GM12878 (cell line): ENCODE data around the gene CEACAM21. TPM values are rescaled to one million over a fixed set of nuclear protein-coding genes. Genes with fewer than 3 reads are reported as not detected.
A peak's percentile ranks its signal among the peaks of the same experiment; 100 is the strongest.

Source experiments
- CBX3 ChIP-seq: fragments of 200-600 bp; sonication (generic); IDR thresholded peaks from 2 replicates; pipeline ENCODE4 v1.6.1; 2016; ENCODE audit warnings: low read depth, borderline replicate concordance
- CHD2 ChIP-seq: IDR thresholded peaks from 2 replicates; pipeline ENCODE4 v1.6.1; 2011; ENCODE audit warnings: low read depth, low read length, improper control_type of control experiment, borderline replicate concordance
- DPF2 ChIP-seq: fragments of 450-650 bp; IDR thresholded peaks from 2 replicates; pipeline ENCODE4 v1.6.1; 2017; ENCODE audit warnings: mild to moderate bottlenecking
- FOXM1 ChIP-seq: IDR thresholded peaks from 2 replicates; pipeline ENCODE4 v1.6.1; 2012; ENCODE audit warnings: low read depth, mild to moderate bottlenecking, inconsistent platforms, low read length, moderate library complexity
- GABPA ChIP-seq: IDR thresholded peaks from 2 replicates; pipeline ENCODE4 v1.6.1; 2014; ENCODE audit warnings: antibody characterized with exemption, low read depth, mild to moderate bottlenecking, inconsistent platforms
- HCFC1 ChIP-seq: fragments of 150-350 bp; IDR thresholded peaks from 2 replicates; pipeline ENCODE4 v1.6.1; 2014; ENCODE audit warnings: low read length
- IKZF1 ChIP-seq: fragments of 450-650 bp; conservative IDR thresholded peaks from 2 replicates; pipeline ENCODE4 v1.6.1; 2017; ENCODE audit warnings: antibody characterized with exemption, mild to moderate bottlenecking
- IRF3 ChIP-seq: fragments of 450-650 bp; IDR thresholded peaks from 2 replicates; pipeline ENCODE4 v1.6.1; 2014; ENCODE audit warnings: mild to moderate bottlenecking
- IRF5 ChIP-seq: fragments of 450-650 bp; IDR thresholded peaks from 2 replicates; pipeline ENCODE4 v1.6.1; 2017; ENCODE audit warnings: borderline replicate concordance
- KLF5 ChIP-seq: fragments of 450-650 bp; IDR thresholded peaks from 2 replicates; pipeline ENCODE4 v1.6.1; 2014; ENCODE audit warnings: mild to moderate bottlenecking; ENCODE audit not compliant: partially characterized antibody
- MEF2B ChIP-seq: fragments of 450-650 bp; IDR thresholded peaks from 2 replicates; pipeline ENCODE4 v1.6.1; 2018; ENCODE audit warnings: mild to moderate bottlenecking, moderate library complexity; ENCODE audit not compliant: partially characterized antibody, poor library complexity, severe bottlenecking
- MLLT1 ChIP-seq: fragments of 450-650 bp; IDR thresholded peaks from 2 replicates; pipeline ENCODE4 v1.6.1; 2016; ENCODE audit warnings: mild to moderate bottlenecking
- MTA2 ChIP-seq: fragments of 450-650 bp; IDR thresholded peaks from 2 replicates; pipeline ENCODE4 v1.6.1; 2016; ENCODE audit warnings: low read depth, mild to moderate bottlenecking, moderate library complexity
- NFYA ChIP-seq: IDR thresholded peaks from 2 replicates; pipeline ENCODE4 v1.6.1; 2011; ENCODE audit warnings: low read depth, mild to moderate bottlenecking, low read length, improper control_type of control experiment, borderline replicate concordance
- NR2C1 ChIP-seq: fragments of 450-650 bp; IDR thresholded peaks from 2 replicates; pipeline ENCODE4 v1.6.1; 2017; ENCODE audit warnings: antibody characterized with exemption, mild to moderate bottlenecking, moderate library complexity
- NR2F1 ChIP-seq: fragments of 450-650 bp; conservative IDR thresholded peaks from 2 replicates; pipeline ENCODE4 v1.6.1; 2017; ENCODE audit warnings: mild to moderate bottlenecking
- PAX5 ChIP-seq: IDR thresholded peaks from 2 replicates; pipeline ENCODE4 v1.6.1; 2011; ENCODE audit warnings: low read depth, low read length, borderline replicate concordance
- PBX3 ChIP-seq: IDR thresholded peaks from 2 replicates; pipeline ENCODE4 v1.6.1; 2011; ENCODE audit warnings: mild to moderate bottlenecking, low read depth, low read length, moderate library complexity; ENCODE audit not compliant: insufficient replicate concordance
- PKNOX1 ChIP-seq: fragments of 450-650 bp; IDR thresholded peaks from 2 replicates; pipeline ENCODE4 v1.6.1; 2016; ENCODE audit warnings: mild to moderate bottlenecking
- PML ChIP-seq: IDR thresholded peaks from 2 replicates; pipeline ENCODE4 v1.6.1; 2012; ENCODE audit warnings: low read length, inconsistent platforms
- POLR2AphosphoS2 ChIP-seq: IDR thresholded peaks from 2 replicates; pipeline ENCODE4 v1.6.1; 2011; ENCODE audit warnings: low read depth, mild to moderate bottlenecking, low read length, improper control_type of control experiment, moderate library complexity
- RB1 ChIP-seq: fragments of 450-650 bp; formaldehyde crosslinking; IDR thresholded peaks from 2 replicates; pipeline ENCODE4 v1.6.1; 2017; ENCODE audit warnings: mild to moderate bottlenecking, borderline replicate concordance
- RFX5 ChIP-seq: IDR thresholded peaks from 2 replicates; pipeline ENCODE4 v1.6.1; 2011; ENCODE audit warnings: low read depth, low read length, improper control_type of control experiment
- SIN3A ChIP-seq: IDR thresholded peaks from 2 replicates; pipeline ENCODE4 v1.6.1; 2012; ENCODE audit warnings: low read depth, low read length, improper control_type of control experiment
- TCF7 ChIP-seq: IDR thresholded peaks from 2 replicates; pipeline ENCODE4 v1.6.1; 2014; ENCODE audit warnings: antibody characterized with exemption, borderline replicate concordance
- WRNIP1 ChIP-seq: IDR thresholded peaks from 2 replicates; pipeline ENCODE4 v1.6.1; 2011; ENCODE audit warnings: low read depth, low read length, improper control_type of control experiment, borderline replicate concordance
- ZNF622 ChIP-seq: fragments of 450-650 bp; IDR thresholded peaks from 2 replicates; pipeline ENCODE4 v1.6.1; 2017; ENCODE audit warnings: mild to moderate bottlenecking, inconsistent platforms
- polyA plus RNA-seq, 11 experiments: library from polyadenylated mRNA; depleted of rRNA in 4 of 11; unstranded in 6 of 11; stranded (reverse) in 5 of 11; fragments of >200 nt; fragmentation: Nextera tagmentation in 4 of 11; fragmentation: Illumina TruSeq in 1 of 11; extraction: Ambion mirVana in 4 of 11; extraction: Trizol in 1 of 11; gene quantifications; 1 replicate in 1 of 11; 2 replicates in 10 of 11; pipeline versions ENCODE4 v1.2.1 to v1.2.3, GENCODE V29; 2011 to 2016; ENCODE audit warnings: inconsistent platforms in 2 of 11, missing spikeins in 2 of 11, low read depth in 1 of 11
- total RNA-seq, 4 experiments: library from RNA; depleted of rRNA in 3 of 4; stranded (reverse); fragments of >200 nt in 3 of 4; fragmentation: Illumina TruSeq in 1 of 4; extraction: Trizol in 1 of 4; gene quantifications; 2 replicates each; pipeline versions ENCODE4 v1.2.1 to v1.2.3, GENCODE V29; 2013 to 2021

The CEACAM21 gene
- total and polyA plus RNA-seq, 10 of the 15 experiments (the other 5 are each of a cell fraction or from before 2014, with no cell fraction given) = 0.87 to 13.6 (median 8.1) TPM

GRCh38 chr19:41548954-41549688 is 26.8 kb upstream of the CEACAM21 start (continued):
- TF ChIP-seq SIN3A = no peak
- no peak for TF ChIP-seq RFX5
- TF ChIP-seq TCF7 = no peak
- peak; percentile 92 for TF ChIP-seq PBX3
- peak; percentile 53 for TF ChIP-seq IKZF1
- TF ChIP-seq MLLT1 = peak; percentile 84
- TF ChIP-seq IRF5 = no peak
- no peak for TF ChIP-seq HCFC1
- TF ChIP-seq CBX3 = no peak
- TF ChIP-seq NR2F1 = peak; percentile 74; the same call in 1 of the 2 replicates
- no peak for TF ChIP-seq IRF3
- TF ChIP-seq DPF2 = no peak
- TF ChIP-seq RB1 = no peak
- peak; percentile 40; the same call in 1 of the 2 replicates for TF ChIP-seq MTA2
- peak; percentile 97 for TF ChIP-seq PKNOX1
- TF ChIP-seq WRNIP1 = 0 out of 2 replicates have a peak, but pooled peaks have one; percentile 47
- TF ChIP-seq NFYA = no peak
- no peak for TF ChIP-seq GABPA
- no peak for TF ChIP-seq FOXM1
- TF ChIP-seq KLF5 = no peak
- no peak for TF ChIP-seq ZNF622
- peak; percentile 17 for TF ChIP-seq MEF2B
- TF ChIP-seq CHD2 = no peak
- TF ChIP-seq PML = peak; percentile 99
- peak; percentile 98 for TF ChIP-seq POLR2AphosphoS2
- peak; percentile 61; the same call in 1 of the 2 replicates for TF ChIP-seq NR2C1
- TF ChIP-seq PAX5 = no peak
